Measurements from ENCODE around the gene TRMT2B. TPM values are rescaled to one million over a fixed set of nuclear protein-coding genes. Genes with fewer than 3 reads are reported as not detected.

The TRMT2B gene
- total RNA-seq, 1 donor from 2014 or later = 4.5 TPM

GRCh38 chrX:100969408-100969807 lies 82.5 kb downstream of the TRMT2B start, which contains the start of gene ARL13A:
Gene ARL13A (plus strand): TSS chrX:100969708. CDS start chrX:100973690, 3,982 bp downstream.
- no peak within 1 kb of the TSS for H3K27ac ChIP-seq
- H3K9me3 ChIP-seq = no peaks in the 10 kb centered on the region
- no peak within 1 kb of the TSS for H3K4me3 ChIP-seq
- intact Hi-C loops (cut with DNase I) = no loop called here
- H3K36me3 ChIP-seq = no peaks in the 10 kb centered on the region
- H3K27me3 ChIP-seq = no peaks in the 10 kb centered on the region
- TF ChIP-seq CTCF (IDR thresholded peaks at IDR 0.05) = no peak
- H3K4me1 ChIP-seq = no peaks in the 10 kb centered on the region
- no peak for DNase-seq (ENCODE audit: low spot score in 2 of 2)

- no peak for DNase-seq (ENCODE audit: low spot score in 2 of 2)
- no peaks in the 10 kb centered on the region for H3K9me3 ChIP-seq
- H3K27ac ChIP-seq = no peak overlapping the region
- no peaks in the 10 kb centered on the region for H3K4me1 ChIP-seq
- TF ChIP-seq CTCF (IDR thresholded peaks at IDR 0.05) = no peak
- no peaks in the 10 kb centered on the region for H3K27me3 ChIP-seq
- intact Hi-C loops (cut with DNase I) = no loop called here
- no peak overlapping the region for H3K4me3 ChIP-seq
- no peaks in the 10 kb centered on the region for H3K36me3 ChIP-seq
These were observed 87.5 kb downstream of the TRMT2B start for GRCh38 chrX:100964362-100964761.

GRCh38 chrX:100962811-100963210 lies 89.1 kb downstream of the TRMT2B start:
- H3K27me3 ChIP-seq = no peaks in the 10 kb centered on the region
- no peaks in the 10 kb centered on the region for H3K36me3 ChIP-seq
- H3K4me3 ChIP-seq = no peak overlapping the region
- no peaks in the 10 kb centered on the region for H3K4me1 ChIP-seq
- TF ChIP-seq CTCF (IDR thresholded peaks at IDR 0.05) = no peak
- DNase-seq (ENCODE audit: low spot score in 2 of 2) = no peak
- intact Hi-C loops (cut with DNase I) = no loop called here
- H3K27ac ChIP-seq = no peak overlapping the region
- no peaks in the 10 kb centered on the region for H3K9me3 ChIP-seq

Other genes with a start within 250 kb of the TRMT2B start
- 1.1 TPM for gene CSTF2, start 231.7 kb downstream of the TRMT2B start, total RNA-seq
- gene NOX1, start 177.8 kb downstream of the TRMT2B start, total RNA-seq = not detected
- gene XKRX, start 123.2 kb downstream of the TRMT2B start, total RNA-seq = not detected
- not detected for gene ARL13A, start 82.4 kb downstream of the TRMT2B start, total RNA-seq
- gene TMEM35A, start 26.8 kb upstream of the TRMT2B start, total RNA-seq = not detected
- not detected for gene CENPI, start 46.1 kb upstream of the TRMT2B start, total RNA-seq
- 2.4 TPM for gene DRP2, start 167.7 kb upstream of the TRMT2B start, total RNA-seq
- not detected for gene TAF7L, start 239.2 kb upstream of the TRMT2B start, total RNA-seq

Data from ascending aorta (tissue), 2 donors.